G401 (cell line): ENCODE measurements around the gene TRIM45. TPM values are rescaled to one million over a fixed set of nuclear protein-coding genes. Genes with fewer than 3 reads are reported as not detected.
"Not testable (repeated sequence)": the region's sequence is repeated elsewhere in the genome, so short reads cannot be mapped to it uniquely, and the experiment has no call there.

ENCODE experiments used
- DNase-seq: peaks from one replicate; pipeline ENCODE4 v3.0.0-alpha.2; 2015; ENCODE audit warnings: low spot score
- in situ Hi-C: cut with HindIII; loops from 2 replicates; pipeline ENCODE4 v1.10.0; 2016; ENCODE audit warnings: low sequenced_read_pairs, mixed read lengths
- total RNA-seq: library from RNA; depleted of rRNA; stranded (reverse); fragments of >200 nt; shearing (Covaris generic); gene quantifications from 2 replicates; pipeline ENCODE4 v1.2.3, GENCODE V29; 2014; rRNA removed

The TRIM45 gene
- 5.2 and 6.0 TPM in 2 replicates for total RNA-seq

DNA sequence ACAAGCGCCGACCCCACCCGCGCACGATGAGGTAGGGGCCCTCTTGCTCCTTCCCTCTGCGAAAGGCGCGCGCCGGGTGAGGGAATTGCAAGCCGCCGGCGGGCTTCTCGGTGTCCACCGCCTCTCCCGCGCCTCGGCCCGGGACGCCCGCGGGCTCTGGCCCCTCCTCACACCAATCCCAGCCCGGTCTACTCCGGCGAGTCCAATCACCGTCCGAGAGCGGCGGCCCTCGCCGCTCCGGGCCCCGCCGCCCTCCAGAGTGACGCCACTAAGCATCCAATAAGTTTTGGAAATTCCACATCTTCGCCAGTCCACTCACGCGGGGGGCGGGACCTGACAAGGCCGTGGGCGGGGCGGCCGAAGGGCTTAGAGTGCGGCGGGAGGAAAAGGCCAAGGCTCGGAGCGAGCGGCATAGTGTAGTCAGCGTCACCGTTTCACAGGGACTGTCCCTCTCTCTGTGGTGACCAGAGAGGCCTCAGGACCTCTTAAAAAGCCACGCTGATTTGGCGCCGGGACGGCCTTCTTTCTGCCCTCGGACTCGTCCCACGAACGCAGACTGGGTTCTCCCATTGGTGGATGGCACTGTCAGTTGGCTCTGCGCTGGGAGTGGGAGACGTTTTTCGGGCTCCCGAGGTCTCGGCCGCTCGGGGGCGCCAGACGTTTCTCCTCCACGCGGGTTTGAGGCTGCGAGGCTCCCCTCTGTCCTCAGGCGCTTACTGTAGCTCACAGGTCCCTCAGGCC is at the start of gene TRIM45:
TSS of gene TRIM45 (minus strand) at position 161 of the 741 bp plus-strand sequence. CDS start 548 bp downstream, outside the sequence.
- in situ Hi-C loops = no loop called here
- peak; percentile 98 for DNase-seq

GRCh38 chr1:117169871-117170596 is 48.5 kb upstream of the TRIM45 start:
- in situ Hi-C loops = no loop called here
- DNase-seq = no peak

DNA sequence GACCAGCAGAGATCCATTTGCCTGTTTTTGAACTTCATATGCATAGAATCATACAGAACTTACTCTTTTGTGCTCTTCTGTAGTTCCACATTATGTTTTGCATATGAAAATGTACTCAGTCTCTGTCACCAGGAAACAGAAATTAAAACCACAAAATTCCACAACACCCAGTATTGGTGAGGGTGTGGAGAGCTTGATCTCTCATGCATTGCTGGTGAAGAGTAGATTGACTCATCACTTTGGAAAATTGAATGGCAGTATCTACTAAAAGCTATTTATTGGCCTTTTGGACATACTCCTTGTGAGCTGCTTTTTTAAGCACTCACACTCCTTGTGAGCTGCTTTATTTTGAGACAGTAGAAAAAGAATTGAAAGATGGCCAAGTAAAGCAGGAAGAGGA is 45.9 kb upstream of the TRIM45 start:
- in situ Hi-C loops = no loop called here
- DNase-seq = no peak

GRCh38 chr1:117166076-117166475 is 44.5 kb upstream of the TRIM45 start:
- DNase-seq = no peak
- in situ Hi-C loops = no loop called here

DNA sequence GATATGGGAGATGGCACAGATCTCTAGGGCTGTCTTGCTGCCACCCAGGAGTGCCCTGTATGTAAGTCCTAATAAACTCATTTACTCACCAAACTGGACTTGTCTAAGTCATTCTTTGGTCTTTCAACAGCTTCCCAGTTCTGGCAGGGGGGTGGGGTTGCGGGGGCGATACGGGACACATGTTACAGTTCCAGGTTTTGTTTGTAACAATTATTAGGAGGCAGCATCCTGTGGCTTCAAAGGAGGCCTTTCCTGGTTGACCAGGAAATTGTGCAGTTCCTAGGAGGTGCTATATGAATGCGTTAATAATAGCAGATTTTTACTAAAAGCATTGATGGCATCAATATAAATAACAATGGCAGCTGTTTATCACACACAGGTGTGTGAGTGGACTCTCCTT is 42.7 kb upstream of the TRIM45 start:
- DNase-seq = no peak
- in situ Hi-C loops = no loop called here

DNA sequence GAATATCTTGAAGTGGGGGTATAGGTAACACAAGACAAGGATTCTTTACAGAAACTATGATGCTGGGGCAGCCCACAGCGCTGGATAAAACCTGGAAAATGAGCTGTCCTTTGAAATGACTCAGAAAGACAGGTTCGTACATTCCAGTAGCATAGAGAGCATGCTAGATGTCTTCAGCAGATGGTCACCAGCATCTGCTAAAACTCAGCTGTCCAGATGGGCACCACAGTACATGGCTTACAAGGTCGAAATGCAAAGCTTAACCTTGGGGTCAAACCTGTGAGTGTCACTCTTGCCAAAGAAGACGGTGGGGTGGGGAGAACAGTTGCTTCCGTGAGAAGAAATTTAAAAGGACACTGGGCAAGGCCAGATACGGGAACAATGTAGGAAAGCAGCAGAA is 41.3 kb upstream of the TRIM45 start:
- in situ Hi-C loops = no loop called here
- DNase-seq = no peak

DNA sequence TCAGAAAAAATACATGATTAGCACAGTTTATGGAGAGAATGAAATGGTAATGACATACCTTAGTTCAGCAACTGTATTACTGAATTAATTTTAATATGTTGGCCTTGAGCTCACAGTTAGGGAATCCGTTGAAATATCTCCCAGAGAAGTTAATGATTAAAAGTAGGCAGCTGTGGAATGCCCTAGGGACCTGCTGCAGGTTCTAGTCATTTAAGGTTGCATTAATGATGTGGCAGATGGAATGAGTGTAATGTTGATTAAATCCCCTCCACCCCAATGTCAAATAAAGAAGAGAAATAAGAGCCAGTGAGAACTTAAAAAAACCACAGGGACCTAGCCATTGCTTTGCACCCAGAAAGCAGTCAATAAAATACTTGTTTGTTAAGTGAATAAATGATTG is 40.3 kb upstream of the TRIM45 start:
- no peak for DNase-seq
- in situ Hi-C loops = no loop called here

DNA sequence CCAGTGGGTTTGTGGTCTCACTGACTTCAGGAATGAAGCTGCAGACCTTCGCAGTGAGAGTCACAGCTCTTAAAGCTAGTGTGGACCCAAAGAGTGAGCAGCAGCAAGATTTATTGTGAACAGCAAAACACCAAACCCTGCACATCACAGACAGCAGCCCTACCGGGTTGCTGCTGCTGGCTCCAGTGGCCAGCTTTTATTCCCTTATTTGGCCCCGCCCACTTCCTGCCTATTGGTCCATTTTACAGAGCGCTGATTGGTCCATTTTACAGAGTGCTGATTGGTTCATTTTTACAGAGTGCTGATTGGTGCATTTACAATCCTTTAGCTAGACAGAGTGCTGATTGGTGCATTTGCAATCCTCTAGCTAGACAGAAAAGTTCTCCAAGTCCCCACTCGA is 29.8 kb upstream of the TRIM45 start:
- DNase-seq, in situ Hi-C loops: not testable (repeated sequence)

DNA sequence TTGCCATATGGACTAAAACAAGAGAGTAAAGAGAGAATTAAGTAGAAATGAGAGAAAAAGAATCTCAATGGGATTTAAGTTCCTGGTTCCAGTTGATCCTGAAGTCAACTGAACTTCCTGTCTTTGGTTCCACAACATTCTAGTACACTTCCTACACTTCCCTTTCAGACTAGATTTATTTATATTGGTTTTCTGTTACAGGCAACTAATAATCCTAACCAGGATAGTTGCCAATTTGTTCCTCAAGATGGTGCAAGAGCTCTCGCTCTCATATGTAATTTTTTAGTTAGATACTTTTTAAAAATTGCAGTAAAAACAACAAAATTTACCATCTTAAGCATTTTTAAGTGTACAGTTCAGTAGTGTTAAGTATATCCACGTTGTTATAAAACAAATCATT is 28.8 kb upstream of the TRIM45 start:
- in situ Hi-C loops = no loop called here
- no peak for DNase-seq

GRCh38 chr1:117147856-117148588 is 26.5 kb upstream of the TRIM45 start:
- no peak for DNase-seq
- in situ Hi-C loops = no loop called here

GRCh38 chr1:117147341-117147831 is 25.8 kb upstream of the TRIM45 start:
- no peak for DNase-seq
- in situ Hi-C loops = no loop called here

- in situ Hi-C loops = no loop called here
- DNase-seq = no peak
These were observed 25.2 kb upstream of the TRIM45 start for GRCh38 chr1:117146575-117147340.

DNA sequence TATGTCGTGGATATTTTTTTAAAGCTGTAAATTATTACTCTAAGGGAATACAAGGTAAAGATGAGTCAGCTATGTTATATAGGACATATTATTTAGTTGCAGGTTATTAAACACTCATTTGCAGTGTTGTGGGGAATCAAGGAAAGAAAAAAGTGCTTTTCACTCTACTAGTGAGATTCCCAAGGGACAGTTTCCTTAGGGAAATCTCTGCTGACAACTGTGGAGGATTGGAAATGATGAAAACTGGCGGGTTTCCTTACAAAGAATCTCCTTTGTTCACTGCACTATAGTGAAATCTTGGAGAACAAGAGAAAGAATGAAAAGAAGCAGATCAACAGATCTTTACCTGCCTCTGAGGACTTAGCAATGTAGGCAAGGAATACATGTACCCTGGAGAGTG is 24.5 kb upstream of the TRIM45 start:
- in situ Hi-C loops = no loop called here
- no peak for DNase-seq

- in situ Hi-C loops = no loop called here
- DNase-seq = no peak
These were observed 22.3 kb upstream of the TRIM45 start for GRCh38 chr1:117143871-117144270.

GRCh38 chr1:117143172-117143571 is 21.6 kb upstream of the TRIM45 start:
- no peak for DNase-seq
- in situ Hi-C loops = no loop called here

GRCh38 chr1:117142200-117142599 is 20.7 kb upstream of the TRIM45 start:
- no peak for DNase-seq
- in situ Hi-C loops = no loop called here

- in situ Hi-C loops = no loop called here
- DNase-seq = no peak
These were observed 17.0 kb upstream of the TRIM45 start for GRCh38 chr1:117138561-117138960.

DNA sequence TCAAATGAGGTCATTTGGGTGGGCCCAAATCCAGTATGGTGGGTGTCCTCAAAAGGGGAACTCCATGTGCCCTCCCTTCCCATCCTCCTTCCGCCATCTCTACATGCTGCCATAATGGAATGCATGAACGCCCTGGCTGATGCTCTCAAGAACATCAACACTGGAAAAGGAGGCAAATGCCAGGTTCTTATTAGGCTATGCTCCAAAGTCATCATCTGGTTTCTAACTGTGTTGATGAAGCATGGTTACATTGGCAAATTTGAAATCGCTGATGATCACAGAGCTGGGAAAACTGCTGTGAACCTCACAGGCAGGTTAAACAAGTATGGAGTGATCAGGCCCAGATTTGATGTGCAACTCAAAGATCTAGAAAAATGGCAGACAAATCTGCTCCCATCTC is 16.6 kb upstream of the TRIM45 start:
- in situ Hi-C loops = no loop called here
- DNase-seq = no peak

- in situ Hi-C loops = no loop called here
- DNase-seq = no peak
These were observed 15.8 kb upstream of the TRIM45 start for GRCh38 chr1:117137281-117137855.
